Effector memory CD8-positive, alpha-beta T cell (primary cell): ENCODE data around the gene ACRBP.
A peak's percentile ranks its signal among the peaks of the same experiment; 100 is the strongest.

Experiments used
- ATAC-seq: fragments of 150-1000 bp; cut with Tn5 transposase; replicated peaks from 2 replicates; pipeline ENCODE4 v1.10.0; 2021; ENCODE audit warnings: mild to moderate bottlenecking, moderate library complexity
- DNase-seq, 3 experiments: peaks; one replicate each; pipeline ENCODE4 v3.0.0; 2021
- H3K27ac Mint-ChIP-seq, 2 donors: one replicate each; pipeline ENCODE4 v1.8.0; 2022; ENCODE audit warnings: mild to moderate bottlenecking in 2 of 2, mixed read lengths in 2 of 2, moderate library complexity in 2 of 2
- H3K27me3 Mint-ChIP-seq, 2 donors: one replicate each; pipeline ENCODE4 v1.8.0; 2022; ENCODE audit warnings: mixed read lengths in 2 of 2
- H3K36me3 Mint-ChIP-seq: one replicate; pipeline ENCODE4 v1.8.0; 2022; ENCODE audit warnings: mild to moderate bottlenecking, moderate library complexity, mixed read lengths; ENCODE audit not compliant: insufficient read depth
- H3K4me1 Mint-ChIP-seq, 2 donors: one replicate each; pipeline ENCODE4 v1.8.0; 2022; ENCODE audit warnings: low read depth in 2 of 2, mixed read lengths in 2 of 2
- H3K4me3 Mint-ChIP-seq, 2 donors: one replicate each; pipeline ENCODE4 v1.8.0; 2022; ENCODE audit warnings: mild to moderate bottlenecking in 2 of 2, mixed read lengths in 2 of 2, moderate library complexity in 2 of 2
- H3K9me3 Mint-ChIP-seq, 2 donors: one replicate each; pipeline ENCODE4 v1.8.0; 2022; ENCODE audit warnings: mixed read lengths in 2 of 2

Gene ACRBP

DNA sequence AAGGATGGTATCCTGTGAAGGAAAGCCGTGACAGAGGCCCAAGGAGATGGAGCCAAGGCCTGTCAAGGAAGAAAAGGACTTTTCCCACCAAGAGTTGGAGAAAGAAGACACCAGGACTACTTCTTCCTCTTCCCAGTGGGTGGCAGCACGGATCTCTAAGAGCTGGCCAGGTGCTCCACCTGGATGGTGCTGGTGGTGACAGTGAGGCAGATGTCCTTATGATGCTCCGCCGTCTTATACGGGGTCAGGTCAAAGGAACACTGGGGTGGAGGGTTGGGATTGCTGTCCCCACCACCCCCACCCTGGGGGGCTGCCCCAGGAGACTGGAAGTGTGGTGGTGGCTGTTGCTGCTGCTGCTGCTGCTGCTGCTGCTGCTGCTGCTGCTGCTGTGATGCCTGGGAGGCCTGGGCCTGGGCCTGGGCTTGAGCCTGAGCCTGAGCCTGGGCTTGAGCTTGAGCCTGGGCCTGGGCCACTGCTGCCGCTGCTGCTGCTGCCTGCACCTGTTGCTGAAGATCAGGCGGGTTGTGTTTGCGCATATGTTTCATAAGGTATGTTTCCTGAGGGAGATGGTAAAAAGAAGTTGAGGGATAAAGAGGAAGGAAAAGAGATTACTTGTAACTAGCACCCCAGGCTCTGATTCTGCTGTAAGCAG lies 20.5 kb upstream of the ACRBP start:
- Mint-ChIP-seq H3K9me3 (no peaks in the 10 kb centered on the region), H3K27me3 (no peaks in the 10 kb centered on the region), H3K36me3 (peaks cover 68% of the 10 kb centered on the region), H3K27ac (peak overlapping the region in 1 of 2 donors; percentile 63), H3K4me3 (no peak overlapping the region), H3K4me1 (peaks cover 4% of the 10 kb centered on the region in 2 donors)
- ATAC-seq (no peak), DNase-seq (no peak)

DNA sequence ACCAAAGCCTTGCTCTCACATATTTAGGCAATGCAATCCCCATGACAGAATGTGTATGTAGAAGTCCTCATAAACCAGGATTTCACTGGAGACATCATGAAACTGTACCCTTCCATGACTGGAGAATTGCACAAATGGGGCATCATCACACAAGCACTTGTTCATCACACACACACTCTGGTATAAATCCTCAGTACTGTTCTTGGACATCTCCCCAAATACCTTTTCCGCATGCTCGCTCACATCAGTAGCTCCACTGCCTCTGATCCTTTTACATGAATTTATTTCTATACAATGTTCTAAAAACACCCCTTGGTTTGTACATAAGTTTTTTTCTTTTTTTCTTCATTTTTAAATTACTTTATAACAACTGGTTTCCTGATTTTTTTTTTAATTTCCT lies 19.0 kb upstream of the ACRBP start:
- H3K27ac Mint-ChIP-seq = no peak overlapping the region
- no peaks in the 10 kb centered on the region for H3K9me3 Mint-ChIP-seq
- peaks cover 60% of the 10 kb centered on the region for H3K36me3 Mint-ChIP-seq
- ATAC-seq = no peak
- DNase-seq = no peak
- no peaks in the 10 kb centered on the region for H3K27me3 Mint-ChIP-seq
- H3K4me3 Mint-ChIP-seq = no peak overlapping the region
- peaks cover 10 to 13% of the 10 kb centered on the region in 2 donors for H3K4me1 Mint-ChIP-seq

DNA sequence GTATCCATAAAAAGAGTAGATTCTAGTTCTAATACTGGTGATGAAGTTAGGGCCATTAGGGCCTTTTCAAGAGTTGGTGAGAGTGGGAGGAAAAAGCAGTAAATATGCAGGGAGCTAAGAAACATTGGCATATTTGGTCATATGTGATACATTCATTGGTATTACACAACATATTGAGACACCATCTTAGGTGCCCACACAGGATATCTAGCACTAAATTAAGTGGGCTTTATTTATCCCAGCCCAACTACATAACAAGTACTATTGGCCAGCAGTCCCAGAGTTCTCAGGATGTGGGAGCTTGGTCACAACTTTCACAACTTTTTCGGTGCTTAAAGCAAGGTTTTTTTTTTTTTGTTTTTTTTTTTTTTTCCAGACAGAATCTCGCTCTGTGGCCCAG lies 17.7 kb upstream of the ACRBP start:
- H3K27ac Mint-ChIP-seq = no peak overlapping the region

DNA sequence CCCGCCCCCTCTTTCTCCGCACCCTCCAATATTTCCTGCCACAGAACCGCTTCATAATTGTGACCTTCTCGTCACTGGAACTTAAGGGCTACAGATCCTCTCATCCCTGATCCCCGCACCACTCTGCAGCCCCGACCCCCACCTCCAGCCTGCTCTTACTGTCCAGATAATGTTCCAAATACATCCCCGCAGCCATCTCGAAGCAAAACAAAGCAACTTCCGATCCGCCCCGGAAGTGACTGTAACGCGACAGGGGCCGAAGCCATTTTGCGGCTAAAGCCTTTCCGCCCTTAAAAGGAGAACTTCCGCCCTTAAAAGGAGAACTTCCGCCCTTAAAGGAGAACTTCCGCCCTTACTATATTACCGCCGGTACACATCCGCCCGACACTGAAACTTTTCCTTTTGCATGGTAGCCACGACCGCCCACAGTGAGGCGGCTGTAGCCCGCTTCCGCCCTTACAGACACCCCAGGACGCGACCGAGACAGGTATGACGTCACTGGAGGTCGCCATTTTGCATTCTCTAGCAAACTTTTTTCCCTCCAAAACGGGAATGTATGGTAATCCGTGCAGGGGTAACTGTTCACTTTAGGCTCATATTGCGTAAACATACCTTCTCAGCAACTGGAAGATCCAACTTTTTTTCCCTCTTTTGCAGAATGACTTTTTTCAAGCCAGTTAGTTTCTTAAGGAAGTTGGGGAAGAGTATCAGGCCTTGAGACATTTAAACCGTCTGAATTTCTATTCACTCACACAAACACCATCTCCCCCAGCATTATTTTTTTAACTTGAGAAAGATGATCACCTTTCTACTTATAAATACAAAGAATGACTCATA lies 15.9 kb upstream of the ACRBP start, which contains the start of gene ING4:
TSS of gene ING4 (minus strand) at position 214 of the 837 bp plus-strand sequence. CDS start at position 196, 18 bp downstream.
- peak; percentile 99 for ATAC-seq
- Mint-ChIP-seq H3K4me1 (peaks cover 16 to 20% of the 10 kb centered on the region in 2 donors), H3K36me3 (peaks cover 31% of the 10 kb centered on the region), H3K4me3 (peak within 1 kb of the TSS; percentile 98 to 99), H3K27me3 (no peaks in the 10 kb centered on the region), H3K9me3 (no peaks in the 10 kb centered on the region), H3K27ac (peak within 1 kb of the TSS; percentile 98)
- peak; percentile 95 to 96 (median 95) for DNase-seq

More for the DNA sequence above, 17.7 kb upstream of the ACRBP start:
- Mint-ChIP-seq H3K36me3 (peaks cover 49% of the 10 kb centered on the region), H3K4me1 (peaks cover 10 to 13% of the 10 kb centered on the region in 2 donors), H3K27me3 (no peaks in the 10 kb centered on the region), H3K4me3 (no peak overlapping the region), H3K9me3 (no peaks in the 10 kb centered on the region)
- ATAC-seq = no peak
- DNase-seq = no peak

DNA sequence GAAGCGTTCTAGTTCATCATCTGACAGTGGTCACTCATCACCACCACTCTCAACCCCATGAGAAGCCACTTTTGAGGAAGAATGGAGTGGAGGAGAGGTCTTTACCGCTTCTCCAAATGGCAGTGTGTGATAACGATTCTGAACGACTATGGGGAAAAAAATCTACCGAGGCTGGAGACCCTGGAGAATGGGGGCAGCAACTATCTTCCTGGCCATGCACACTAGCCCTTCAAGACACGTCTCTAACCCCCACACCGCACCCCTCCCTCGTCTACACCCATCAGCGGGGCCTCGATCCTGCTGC lies 15.3 kb upstream of the ACRBP start:
- Mint-ChIP-seq H3K4me1 (peaks cover 16 to 22% of the 10 kb centered on the region in 2 donors), H3K27ac (peak overlapping the region; percentile 98), H3K36me3 (peaks cover 25% of the 10 kb centered on the region), H3K4me3 (peak overlapping the region; percentile 98 to 99), H3K9me3 (no peaks in the 10 kb centered on the region), H3K27me3 (no peaks in the 10 kb centered on the region)
- DNase-seq = no peak
- peak; percentile 30 for ATAC-seq

DNA sequence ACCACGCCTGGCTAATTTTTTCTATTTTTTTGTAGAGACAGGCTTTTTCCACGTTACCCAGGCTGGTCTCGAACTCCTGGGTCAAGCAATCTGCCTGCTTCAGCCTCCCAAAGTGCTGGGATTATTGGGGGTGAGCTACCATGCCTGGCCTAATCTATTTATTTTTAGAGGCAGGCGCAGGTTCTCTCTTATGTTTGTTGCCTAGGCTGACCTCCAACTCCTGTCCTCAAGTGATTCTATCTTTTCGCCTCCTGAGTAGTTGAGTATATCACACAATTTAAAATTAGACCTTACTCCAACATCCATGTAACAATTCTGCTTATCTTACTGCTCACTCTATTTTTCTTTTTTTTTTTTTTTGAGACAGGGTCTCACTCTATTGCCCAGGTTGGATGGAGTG lies 6.8 kb upstream of the ACRBP start:
- Mint-ChIP-seq H3K4me3 (no peak overlapping the region), H3K4me1 (peaks cover 12 to 13% of the 10 kb centered on the region in 2 donors), H3K27me3 (no peaks in the 10 kb centered on the region), H3K36me3 (peaks cover 69% of the 10 kb centered on the region), H3K9me3 (no peaks in the 10 kb centered on the region), H3K27ac (peak overlapping the region; percentile 31 to 77)
- ATAC-seq (no peak), DNase-seq (no peak)

DNA sequence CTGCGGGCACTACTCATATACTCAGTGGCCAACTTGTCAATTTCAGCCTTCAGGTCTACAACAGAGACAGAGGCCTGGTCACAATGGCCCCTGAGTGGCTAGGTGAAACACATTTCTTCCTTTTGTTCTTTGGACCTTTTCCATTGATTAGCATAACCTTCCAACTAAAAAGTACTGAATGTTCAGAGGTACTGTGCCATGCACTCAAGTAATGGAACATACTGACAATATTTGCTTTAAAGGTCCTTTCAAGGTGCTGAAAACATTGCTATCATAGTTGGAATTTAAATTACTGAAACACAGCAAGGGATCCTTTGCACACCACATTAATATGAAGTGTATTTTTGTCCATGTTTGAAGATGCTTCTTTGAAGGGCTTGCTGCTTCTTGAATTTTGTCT lies 6.1 kb upstream of the ACRBP start:
- H3K27me3 Mint-ChIP-seq = no peaks in the 10 kb centered on the region

DNA sequence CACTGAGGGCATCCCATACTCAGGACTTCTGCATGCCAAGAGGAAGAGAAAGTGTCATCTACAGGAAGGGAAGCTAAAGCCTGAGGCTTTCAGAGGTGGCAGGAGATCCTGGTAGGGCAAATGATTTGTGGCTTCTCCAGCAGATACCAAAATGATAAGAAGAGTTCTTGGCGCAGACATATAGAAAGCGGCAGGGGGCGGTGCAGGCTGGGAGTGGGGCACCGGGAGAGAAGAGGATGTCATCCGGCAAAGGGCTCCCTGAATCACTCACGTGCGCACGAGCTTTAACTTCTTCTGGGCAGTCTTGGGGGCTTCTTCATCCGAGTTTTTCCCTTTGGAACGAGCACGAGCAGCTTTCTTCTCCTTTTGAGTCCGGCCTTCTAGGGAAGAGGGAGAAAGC lies 5.2 kb upstream of the ACRBP start:
- peaks cover 84% of the 10 kb centered on the region for H3K36me3 Mint-ChIP-seq
- no peaks in the 10 kb centered on the region for H3K9me3 Mint-ChIP-seq
- H3K4me3 Mint-ChIP-seq = no peak overlapping the region
- no peak for ATAC-seq
- DNase-seq = no peak
- peak overlapping the region in 1 of 2 donors; percentile 73 for H3K27ac Mint-ChIP-seq
- H3K27me3 Mint-ChIP-seq = no peaks in the 10 kb centered on the region
- H3K4me1 Mint-ChIP-seq = peaks cover 4% of the 10 kb centered on the region in 2 donors

More for the DNA sequence above, 6.1 kb upstream of the ACRBP start:
- H3K4me1 Mint-ChIP-seq = peaks cover 8% of the 10 kb centered on the region in 2 donors
- DNase-seq (no peak), ATAC-seq (no peak)
- peaks cover 76% of the 10 kb centered on the region for H3K36me3 Mint-ChIP-seq
- H3K9me3 Mint-ChIP-seq = no peaks in the 10 kb centered on the region
- H3K27ac Mint-ChIP-seq = no peak overlapping the region
- H3K4me3 Mint-ChIP-seq = no peak overlapping the region

DNA sequence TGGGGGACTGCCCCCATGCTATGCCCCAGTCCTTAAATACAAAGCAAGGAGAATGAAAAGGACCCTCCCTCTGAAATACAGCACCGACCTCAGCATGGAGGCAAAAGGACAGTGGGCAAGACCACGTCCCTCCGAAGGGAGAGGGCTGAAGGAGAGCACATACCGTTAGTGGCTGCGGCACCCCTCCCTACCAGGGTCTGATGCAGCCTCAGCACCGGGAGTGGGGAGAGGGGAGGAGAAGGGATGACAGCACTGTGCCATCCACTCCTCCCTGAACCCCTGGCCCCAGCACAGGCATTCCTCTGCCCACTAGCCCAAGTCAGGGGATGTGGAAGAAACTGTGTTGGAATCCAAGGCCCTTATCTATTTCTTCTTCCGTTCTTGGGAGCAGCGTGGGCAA lies 3.6 kb upstream of the ACRBP start:
- H3K9me3 Mint-ChIP-seq = no peaks in the 10 kb centered on the region
- no peak overlapping the region for H3K4me3 Mint-ChIP-seq
- no peak for DNase-seq
- ATAC-seq = no peak
- H3K27me3 Mint-ChIP-seq = no peaks in the 10 kb centered on the region
- H3K36me3 Mint-ChIP-seq = peaks cover 83% of the 10 kb centered on the region
- peaks cover 11 to 12% of the 10 kb centered on the region in 2 donors for H3K4me1 Mint-ChIP-seq
- no peak overlapping the region for H3K27ac Mint-ChIP-seq

DNA sequence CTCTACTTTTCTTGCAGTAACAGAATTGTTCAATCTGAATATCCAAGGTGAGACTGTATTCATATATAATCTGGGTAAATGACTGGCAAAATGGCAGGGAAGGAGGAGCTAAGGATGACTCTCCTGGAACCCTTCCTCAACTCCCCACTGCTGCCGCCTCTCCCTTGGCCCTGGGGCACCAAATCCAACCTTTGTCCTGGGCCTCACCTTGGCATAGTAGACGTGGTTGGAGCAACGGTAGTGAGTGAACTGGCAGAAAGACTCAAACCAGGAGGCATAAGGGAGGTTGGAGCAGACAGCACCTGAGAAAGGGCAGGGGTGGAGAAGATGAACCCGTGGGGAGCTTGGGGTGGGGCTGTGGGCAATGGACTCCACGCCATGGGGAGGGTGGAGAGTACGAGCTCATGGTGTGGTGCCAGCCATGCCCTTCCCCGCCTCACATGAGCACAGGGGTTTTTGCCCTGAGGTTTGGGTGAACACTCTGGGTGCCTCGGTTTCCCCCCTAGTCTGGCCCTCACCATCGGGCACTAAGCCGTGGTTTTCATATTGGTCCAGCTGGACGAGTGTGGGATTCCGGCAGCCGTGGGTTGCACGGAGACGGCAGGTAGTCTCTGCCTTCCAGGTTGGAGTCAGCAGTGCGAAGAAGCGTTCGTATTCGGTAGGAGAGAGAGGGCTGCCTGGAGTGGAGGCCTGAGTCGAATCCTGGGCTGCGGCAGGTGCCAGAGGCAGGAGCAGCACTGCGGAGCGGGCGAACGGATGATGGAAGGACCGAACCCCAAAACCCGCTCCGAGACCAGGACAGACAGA lies 753 bp downstream of the ACRBP start:
- H3K27ac Mint-ChIP-seq = peak overlapping the region; percentile 38 to 83
- no peak for DNase-seq

DNA sequence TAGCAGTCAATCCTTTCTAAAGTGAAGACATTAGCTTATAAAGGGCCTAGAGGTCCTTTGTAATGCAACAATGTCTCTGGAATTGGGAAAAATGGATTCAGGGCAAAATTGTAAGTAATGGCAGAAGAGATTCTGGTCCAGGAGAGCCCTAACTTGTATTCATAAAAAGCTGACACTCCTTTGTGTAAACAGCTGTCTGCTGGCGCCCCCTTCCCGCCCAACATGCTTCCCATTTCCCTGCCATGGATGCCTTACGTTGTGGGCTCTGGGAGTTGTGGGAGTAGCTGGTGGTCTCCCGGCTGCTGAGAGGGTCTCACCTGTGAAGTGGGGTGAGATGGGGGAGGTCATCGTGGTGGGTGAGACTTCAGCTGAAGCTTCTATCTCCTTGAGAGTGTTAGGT lies 2.3 kb downstream of the ACRBP start:
- Mint-ChIP-seq H3K4me1 (peaks cover 7 to 8% of the 10 kb centered on the region in 2 donors), H3K27me3 (no peaks in the 10 kb centered on the region), H3K9me3 (peaks cover 0 to 3% of the 10 kb centered on the region in 2 donors), H3K36me3 (peaks cover 27% of the 10 kb centered on the region), H3K27ac (peak overlapping the region in 1 of 2 donors; percentile 13), H3K4me3 (no peak overlapping the region)
- DNase-seq = no peak
- no peak for ATAC-seq

More for the DNA sequence above, 753 bp downstream of the ACRBP start:
- Mint-ChIP-seq H3K9me3 (peaks cover 0 to 3% of the 10 kb centered on the region in 2 donors), H3K36me3 (peaks cover 43% of the 10 kb centered on the region), H3K27me3 (no peaks in the 10 kb centered on the region), H3K4me1 (peaks cover 7 to 8% of the 10 kb centered on the region in 2 donors), H3K4me3 (peak overlapping the region; percentile 49 to 59)
- no peak for ATAC-seq

DNA sequence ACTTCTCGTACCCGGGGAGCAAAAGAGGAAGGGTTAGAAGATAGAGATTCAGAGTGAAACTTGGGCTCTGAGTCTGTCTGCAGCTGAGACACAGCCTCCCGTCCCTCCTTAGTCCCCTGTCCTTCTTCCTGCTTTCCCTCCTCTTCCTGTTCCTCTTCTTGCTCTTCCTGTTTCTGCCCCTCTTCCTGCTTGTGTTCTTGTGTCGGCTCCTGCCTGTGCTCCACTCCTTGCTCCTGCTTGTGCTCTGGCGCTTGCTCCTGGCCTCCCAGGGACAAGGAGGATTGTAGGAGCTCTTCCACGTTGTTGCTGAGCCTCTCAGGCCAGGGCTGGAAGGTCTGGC lies 3.0 kb downstream of the ACRBP start:
- peaks cover 0 to 3% of the 10 kb centered on the region in 2 donors for H3K9me3 Mint-ChIP-seq
- peaks cover 7 to 8% of the 10 kb centered on the region in 2 donors for H3K4me1 Mint-ChIP-seq
- no peaks in the 10 kb centered on the region for H3K27me3 Mint-ChIP-seq
- DNase-seq = no peak
- H3K36me3 Mint-ChIP-seq = peaks cover 21% of the 10 kb centered on the region
- ATAC-seq = peak; percentile 24
- H3K27ac Mint-ChIP-seq = peak overlapping the region in 1 of 2 donors; percentile 13
- H3K4me3 Mint-ChIP-seq = no peak overlapping the region

DNA sequence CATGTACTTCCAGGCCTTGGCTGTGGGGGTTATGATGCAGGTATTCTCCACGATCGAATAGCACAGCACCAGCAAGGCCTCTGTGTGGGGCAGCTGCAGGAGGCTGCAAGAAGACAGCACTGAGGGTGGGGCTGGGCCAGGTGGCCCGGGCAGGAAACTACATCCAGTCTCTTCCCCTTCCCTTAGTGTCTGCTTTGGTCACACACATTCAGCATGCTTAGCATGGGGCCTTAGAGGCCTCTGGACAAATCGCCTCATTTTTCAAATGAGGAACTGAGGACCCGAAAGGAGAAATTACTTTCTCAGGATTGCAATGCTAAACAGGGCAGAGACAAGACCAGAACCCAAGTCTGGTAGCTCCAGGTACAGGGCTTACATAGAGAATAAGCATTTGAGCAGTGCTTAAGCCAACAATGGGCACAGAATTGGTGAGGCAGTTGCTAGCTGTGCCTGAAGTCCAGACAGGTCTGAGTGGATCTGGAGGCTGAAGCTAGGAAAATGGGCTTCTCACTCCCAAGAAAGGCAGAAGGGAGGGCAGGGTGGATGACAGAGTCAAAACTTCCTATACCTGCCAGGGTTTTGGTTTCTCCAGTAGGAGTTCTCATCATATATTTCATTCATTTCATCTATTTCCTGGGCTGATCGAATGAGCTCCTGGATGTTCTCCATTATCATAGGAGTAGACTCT lies 3.5 kb downstream of the ACRBP start:
- no peak overlapping the region for H3K27ac Mint-ChIP-seq
- H3K4me1 Mint-ChIP-seq = peaks cover 7 to 8% of the 10 kb centered on the region in 2 donors
- H3K27me3 Mint-ChIP-seq = no peaks in the 10 kb centered on the region

More for the DNA sequence above, 3.5 kb downstream of the ACRBP start:
- H3K36me3 Mint-ChIP-seq = peaks cover 18% of the 10 kb centered on the region
- H3K4me3 Mint-ChIP-seq = no peak overlapping the region
- DNase-seq = no peak
- peak; percentile 14 for ATAC-seq
- H3K9me3 Mint-ChIP-seq = peaks cover 0 to 3% of the 10 kb centered on the region in 2 donors
